Esophagus squamous epithelium (tissue), 4 donors: Measurements from ENCODE around the gene OSCAR.

Source experiments
- POLR2A ChIP-seq, 4 donors: fragments of 450-650 bp; IDR thresholded peaks; one replicate each; pipeline ENCODE4 v1.6.1; 2017; ENCODE audit warnings: antibody characterized with exemption in 4 of 4, mild to moderate bottlenecking in 4 of 4, moderate library complexity in 3 of 4
- TF ChIP-seq, protein P1 (sequence below), 6 experiments: fragments of 450-650 bp in 4 of 6; fragments of 200-600 bp in 2 of 6; sonication (generic) in 2 of 6; IDR thresholded peaks; one replicate each; pipeline ENCODE4 v1.5.1; 2016 to 2019; ENCODE audit warnings: antibody characterized with exemption in 6 of 6, mild to moderate bottlenecking in 4 of 6, moderate library complexity in 4 of 6

DNA sequence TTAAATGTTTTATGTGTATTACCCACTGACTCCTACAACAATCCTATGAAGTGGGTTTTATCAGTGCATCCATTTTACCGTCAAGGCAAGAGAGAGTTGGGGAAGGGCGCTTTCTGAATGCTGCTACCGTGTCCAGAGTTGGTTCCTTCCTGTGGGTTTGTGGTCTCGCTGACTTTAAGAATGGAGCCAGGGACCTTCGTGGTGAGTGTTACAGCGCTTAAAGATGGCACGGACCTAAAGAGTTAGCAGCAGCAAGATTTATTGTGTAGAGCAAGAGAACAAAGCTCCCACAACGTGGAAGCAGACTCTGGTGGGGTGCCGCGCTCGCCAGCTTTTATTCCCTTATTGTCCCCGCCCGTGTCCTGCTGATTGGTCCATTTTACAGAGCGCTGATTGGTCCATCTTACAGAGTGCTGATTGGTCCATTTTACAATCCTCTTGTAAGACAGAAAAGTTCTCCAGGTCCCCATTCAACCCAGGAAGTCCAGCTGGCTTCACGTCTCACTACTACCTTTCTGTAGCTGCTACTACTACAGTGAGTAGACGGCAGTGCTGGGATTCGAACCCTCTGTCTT, 6.1 kb downstream of the OSCAR start:
- no peak for TF ChIP-seq POLR2A (IDR thresholded peaks at IDR 0.05)
- TF ChIP-seq, protein P1, sequence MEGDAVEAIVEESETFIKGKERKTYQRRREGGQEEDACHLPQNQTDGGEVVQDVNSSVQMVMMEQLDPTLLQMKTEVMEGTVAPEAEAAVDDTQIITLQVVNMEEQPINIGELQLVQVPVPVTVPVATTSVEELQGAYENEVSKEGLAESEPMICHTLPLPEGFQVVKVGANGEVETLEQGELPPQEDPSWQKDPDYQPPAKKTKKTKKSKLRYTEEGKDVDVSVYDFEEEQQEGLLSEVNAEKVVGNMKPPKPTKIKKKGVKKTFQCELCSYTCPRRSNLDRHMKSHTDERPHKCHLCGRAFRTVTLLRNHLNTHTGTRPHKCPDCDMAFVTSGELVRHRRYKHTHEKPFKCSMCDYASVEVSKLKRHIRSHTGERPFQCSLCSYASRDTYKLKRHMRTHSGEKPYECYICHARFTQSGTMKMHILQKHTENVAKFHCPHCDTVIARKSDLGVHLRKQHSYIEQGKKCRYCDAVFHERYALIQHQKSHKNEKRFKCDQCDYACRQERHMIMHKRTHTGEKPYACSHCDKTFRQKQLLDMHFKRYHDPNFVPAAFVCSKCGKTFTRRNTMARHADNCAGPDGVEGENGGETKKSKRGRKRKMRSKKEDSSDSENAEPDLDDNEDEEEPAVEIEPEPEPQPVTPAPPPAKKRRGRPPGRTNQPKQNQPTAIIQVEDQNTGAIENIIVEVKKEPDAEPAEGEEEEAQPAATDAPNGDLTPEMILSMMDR (IDR thresholded peaks at IDR 0.05), result no peak
